Measurements from ENCODE around the gene CCDC167.
A peak's percentile ranks its signal among the peaks of the same experiment; 100 is the strongest.

The CCDC167 gene

GRCh38 chr6:37517411-37517812 is 17.7 kb upstream of the CCDC167 start:
- H3K27me3 ChIP-seq (ENCODE audit: control insufficient read depth, insufficient read depth, low read length): no peaks in the 10 kb centered on the region
- H3K4me2 ChIP-seq (ENCODE audit: low read length): no peak overlapping the region
- no peak overlapping the region for H3K9ac ChIP-seq
- no peaks in the 10 kb centered on the region for H3K9me3 ChIP-seq (ENCODE audit: control insufficient read depth, low read length)
- no peaks in the 10 kb centered on the region for H3K36me3 ChIP-seq (ENCODE audit: control insufficient read depth, insufficient read depth, low read length)
- TF ChIP-seq CTCF (IDR thresholded peaks at IDR 0.05): no peak
- no peaks in the 10 kb centered on the region for H3K79me2 ChIP-seq
- H3K4me1 ChIP-seq: peaks cover 7% of the 10 kb centered on the region
- no peak overlapping the region for H3K4me3 ChIP-seq (ENCODE audit: low read depth, low read length)
- H2AFZ ChIP-seq: no peak overlapping the region
- H3K27ac ChIP-seq: no peak overlapping the region

- Histone ChIP-seq H2AFZ (no peak overlapping the region), H3K4me3 (ENCODE audit: low read depth, low read length) (no peak overlapping the region), H3K27me3 (ENCODE audit: control insufficient read depth, insufficient read depth, low read length) (no peaks in the 10 kb centered on the region), H3K9ac (no peak overlapping the region), H3K27ac (no peak overlapping the region), H3K79me2 (no peaks in the 10 kb centered on the region), H3K36me3 (ENCODE audit: control insufficient read depth, insufficient read depth, low read length) (no peaks in the 10 kb centered on the region), H3K4me2 (ENCODE audit: low read length) (no peak overlapping the region), H3K4me1 (peaks cover 7% of the 10 kb centered on the region), H3K9me3 (ENCODE audit: control insufficient read depth, low read length) (no peaks in the 10 kb centered on the region)
- TF ChIP-seq CTCF (IDR thresholded peaks at IDR 0.05): no peak
Observed at GRCh38 chr6:37516920-37517405, 17.3 kb upstream of the CCDC167 start.

GRCh38 chr6:37516076-37516919 is 16.6 kb upstream of the CCDC167 start:
- no peak overlapping the region for H3K4me3 ChIP-seq (ENCODE audit: low read depth, low read length)
- no peak overlapping the region for H3K9ac ChIP-seq
- peak overlapping the region; percentile 21 for H3K27ac ChIP-seq
- no peaks in the 10 kb centered on the region for H3K36me3 ChIP-seq (ENCODE audit: control insufficient read depth, insufficient read depth, low read length)
- no peak overlapping the region for H3K4me2 ChIP-seq (ENCODE audit: low read length)
- H3K27me3 ChIP-seq (ENCODE audit: control insufficient read depth, insufficient read depth, low read length): no peaks in the 10 kb centered on the region
- no peaks in the 10 kb centered on the region for H3K79me2 ChIP-seq
- peaks cover 7% of the 10 kb centered on the region for H3K4me1 ChIP-seq
- H2AFZ ChIP-seq: peak overlapping the region; percentile 93
- no peaks in the 10 kb centered on the region for H3K9me3 ChIP-seq (ENCODE audit: control insufficient read depth, low read length)
- no peak for TF ChIP-seq CTCF (IDR thresholded peaks at IDR 0.05)

- no peak for TF ChIP-seq CTCF (IDR thresholded peaks at IDR 0.05)
- Histone ChIP-seq H3K9ac (no peak overlapping the region), H3K4me3 (ENCODE audit: low read depth, low read length) (no peak overlapping the region), H2AFZ (peak overlapping the region; percentile 93), H3K79me2 (no peaks in the 10 kb centered on the region), H3K36me3 (ENCODE audit: control insufficient read depth, insufficient read depth, low read length) (no peaks in the 10 kb centered on the region), H3K27me3 (ENCODE audit: control insufficient read depth, insufficient read depth, low read length) (no peaks in the 10 kb centered on the region), H3K4me1 (peaks cover 7% of the 10 kb centered on the region), H3K27ac (peak overlapping the region; percentile 21), H3K4me2 (ENCODE audit: low read length) (no peak overlapping the region), H3K9me3 (ENCODE audit: control insufficient read depth, low read length) (no peaks in the 10 kb centered on the region)
Observed at GRCh38 chr6:37515712-37516075, 16.0 kb upstream of the CCDC167 start.

- H3K4me3 ChIP-seq (ENCODE audit: low read depth, low read length): no peak overlapping the region
- no peaks in the 10 kb centered on the region for H3K9me3 ChIP-seq (ENCODE audit: control insufficient read depth, low read length)
- no peak overlapping the region for H3K27ac ChIP-seq
- no peaks in the 10 kb centered on the region for H3K36me3 ChIP-seq (ENCODE audit: control insufficient read depth, insufficient read depth, low read length)
- no peak overlapping the region for H3K4me2 ChIP-seq (ENCODE audit: low read length)
- no peaks in the 10 kb centered on the region for H3K79me2 ChIP-seq
- peaks cover 7% of the 10 kb centered on the region for H3K4me1 ChIP-seq
- no peak overlapping the region for H3K9ac ChIP-seq
- TF ChIP-seq CTCF (IDR thresholded peaks at IDR 0.05): no peak
- H2AFZ ChIP-seq: no peak overlapping the region
- no peaks in the 10 kb centered on the region for H3K27me3 ChIP-seq (ENCODE audit: control insufficient read depth, insufficient read depth, low read length)
Observed at GRCh38 chr6:37514837-37515236, 15.1 kb upstream of the CCDC167 start.
